GM12878 (cell line): ENCODE results near the gene OR2V1. TPM values are rescaled to one million over a fixed set of nuclear protein-coding genes. Genes with fewer than 3 reads are reported as not detected.

Experiments
- ATAC-seq: fragments of 200-7000 bp; cut with Tn5 transposase; 3 replicates; pipeline ENCODE4 v1.9.1; 2020; ENCODE audit warnings: mild to moderate bottlenecking, moderate library complexity
- BruUV-seq: library from RNA; stranded (reverse); fragments of 400-500 nt; replicated peaks from 2 replicates; lab custom pipeline; 2021; lab: Mats Ljungman, UMichigan
- CTCF ChIA-PET: fragments of 300-600 bp; sonication (Branson Sonifier 250); formaldehyde crosslinking; extraction: SDS; loops from one replicate; lab custom pipeline; 2021; ENCODE audit warnings: inconsistent platforms; lab: Yijun Ruan, JAX
- POLR2A ChIA-PET: fragments of 350-600 bp; formaldehyde crosslinking; extraction: SDS; loops from one replicate; lab custom pipeline; 2021; ENCODE audit warnings: inconsistent platforms; lab: Charles Lee
- RAD21 ChIA-PET: fragments of 300-600 bp; sonication (Branson Sonifier 250); formaldehyde crosslinking; loops from one replicate; lab custom pipeline; 2023; ENCODE audit warnings: antibody characterized with exemption; ENCODE audit not compliant: unreplicated experiment; lab: Charles Lee
- SMC1A ChIA-PET: fragments of 300-600 bp; sonication (Branson Sonifier 250); formaldehyde crosslinking; loops from one replicate; lab custom pipeline; 2023; ENCODE audit not compliant: unreplicated experiment, uncharacterized antibody; lab: Charles Lee
- DNase-seq: peaks from one replicate; pipeline ENCODE4 v3.0.0-alpha.2; 2011; ENCODE audit warnings: low read depth, low spot score
- FAIRE-seq: peaks from 3 replicates; lab custom pipeline; 2011; peaks lifted over from hg19 to GRCh38; lab: Jason Lieb, UNC
- H2AFZ ChIP-seq: 2 replicates; pipeline ENCODE4 v1.6.0; 2011; ENCODE audit warnings: low read depth, low read length, control low read depth; ENCODE audit not compliant: control insufficient read depth
- H3K27ac ChIP-seq: 2 replicates; pipeline ENCODE4 v1.5.1; 2011; ENCODE audit warnings: control low read depth; ENCODE audit not compliant: control insufficient read depth, insufficient read depth
- H3K27me3 ChIP-seq, 2 experiments: replicated peaks in 1 of 2; 2 replicates each; pipeline versions ENCODE4 v1.6.0 to v1.6.1; 2011; ENCODE audit warnings: low read length in 1 of 2; ENCODE audit not compliant: control insufficient read depth in 2 of 2, insufficient read depth in 2 of 2
- H3K36me3 ChIP-seq, 2 experiments: 2 replicates each; pipeline ENCODE4 v1.5.1; 2011; ENCODE audit warnings: low read length in 1 of 2; ENCODE audit not compliant: control insufficient read depth in 2 of 2, insufficient read depth in 2 of 2
- H3K4me1 ChIP-seq: 2 replicates; pipeline ENCODE4 v1.6.1; 2011; ENCODE audit warnings: mild to moderate bottlenecking, low read length, moderate library complexity, mixed read lengths; ENCODE audit not compliant: control insufficient read depth, insufficient read depth
- H3K4me2 ChIP-seq: 2 replicates; pipeline ENCODE4 v1.6.0; 2011; ENCODE audit warnings: control low read depth; ENCODE audit not compliant: control insufficient read depth, insufficient read depth
- H3K4me3 ChIP-seq: fragments of 200-600 bp; sonication (generic); 2 replicates; pipeline ENCODE4 v1.5.1; 2016
- H3K79me2 ChIP-seq: 2 replicates; pipeline ENCODE4 v1.6.0; 2011; ENCODE audit warnings: low read length; ENCODE audit not compliant: control insufficient read depth, insufficient read depth
- H3K9ac ChIP-seq: 2 replicates; pipeline ENCODE4 v1.8.0; 2011; ENCODE audit warnings: low read length, control low read depth, mixed read lengths; ENCODE audit not compliant: control insufficient read depth, insufficient read depth
- H3K9me3 ChIP-seq: replicated peaks from 3 replicates; pipeline ENCODE4 v1.5.1; 2011; ENCODE audit warnings: mild to moderate bottlenecking, low read length; ENCODE audit not compliant: control insufficient read depth, insufficient read depth
- H4K20me1 ChIP-seq: 2 replicates; pipeline ENCODE4 v1.6.0; 2011; ENCODE audit not compliant: control insufficient read depth, insufficient read depth
- NR2C2 ChIP-seq: IDR thresholded peaks from 2 replicates; pipeline ENCODE4 v1.6.1; 2011; ENCODE audit warnings: borderline replicate concordance, low read depth; ENCODE audit not compliant: control insufficient read depth, insufficient read length
- ZBTB33 ChIP-seq: fragments of 450-650 bp; IDR thresholded peaks from 2 replicates; pipeline ENCODE4 v1.6.1; 2017; ENCODE audit warnings: mild to moderate bottlenecking
- WGBS: methylation state at CpG from one replicate; pipeline ENCODE4 v1.1.6; 2016; ENCODE audit warnings: low lambda C conversion rate; ENCODE audit not compliant: insufficient replicate concordance, insufficient coverage; ENCODE audit errors: missing lambda C conversion rate; 5-methylcytosine and 5-hydroxymethylcytosine counted together
- in situ Hi-C: fragments of 300-500 bp; cut with MboI; formaldehyde crosslinking; loops from 9 replicates; pipeline ENCODE4 v1.14.3; 2018; ENCODE audit warnings: mixed read lengths
- intact Hi-C: fragments of 100-400 bp; cut with micrococcal nuclease; formaldehyde crosslinking; loops from one replicate; pipeline ENCODE4 v1.14.2; 2022; ENCODE audit not compliant: unreplicated experiment
- polyA plus RNA-seq, 11 experiments: library from polyadenylated mRNA; depleted of rRNA in 4 of 11; unstranded in 6 of 11; stranded (reverse) in 5 of 11; fragments of >200 nt; fragmentation: Nextera tagmentation in 4 of 11; fragmentation: Illumina TruSeq in 1 of 11; extraction: Ambion mirVana in 4 of 11; extraction: Trizol in 1 of 11; gene quantifications; 1 replicate in 1 of 11; 2 replicates in 10 of 11; pipeline versions ENCODE4 v1.2.1 to v1.2.3, GENCODE V29; 2011 to 2016; ENCODE audit warnings: inconsistent platforms in 2 of 11, missing spikeins in 2 of 11, low read depth in 1 of 11
- total RNA-seq, 4 experiments: library from RNA; depleted of rRNA in 3 of 4; stranded (reverse); fragments of >200 nt in 3 of 4; fragmentation: Illumina TruSeq in 1 of 4; extraction: Trizol in 1 of 4; gene quantifications; 2 replicates each; pipeline versions ENCODE4 v1.2.1 to v1.2.3, GENCODE V29; 2013 to 2021

The OR2V1 gene
- total and polyA plus RNA-seq, 10 of the 15 experiments (the other 5 are each of a cell fraction or from before 2014, with no cell fraction given) = 0.20 to 4.4 TPM; not detected in 8

- BruUV-seq = no TSS peak
- POLR2A ChIA-PET = interaction anchor here (0.9 to 2.7 kb wide), 2 partner anchors 19 to 353 kb away, joined by 3 to 20 read pairs; no protein-coding TSS in a partner anchor
- RAD21 ChIA-PET = interaction anchor here (1.0 to 1.3 kb wide), 4 partner anchors 20 to 52 kb away, joined by 3 to 8 read pairs (median 3); no protein-coding TSS in a partner anchor
- 43% methylated on average over 33 of the region's 33 CpGs for WGBS
- Histone ChIP-seq H3K9ac (no peak overlapping the region), H2AFZ (peak overlapping the region; percentile 13; the same call in 1 of the 2 replicates), H3K36me3 (no peaks in the 10 kb centered on the region), H3K79me2 (no peaks in the 10 kb centered on the region), H4K20me1 (no peaks in the 10 kb centered on the region), H3K4me2 (peak overlapping the region; percentile 52), H3K27ac (no peak overlapping the region), H3K9me3 (no peaks in the 10 kb centered on the region), H3K4me3 (peak overlapping the region; percentile 24; the same call in 1 of the 2 replicates), H3K4me1 (peaks cover 33% of the 10 kb centered on the region), H3K27me3 (no peaks in the 10 kb centered on the region)
- ATAC-seq (peak; percentile 26), DNase-seq (no peak), FAIRE-seq (no peak)
- CTCF ChIA-PET = interaction anchor here (0.6 to 4.5 kb wide), 12 partner anchors 10 to 362 kb away, joined by 3 to 37 read pairs (median 4); no protein-coding TSS in a partner anchor
- intact Hi-C loops (loop anchor here (5.0 kb wide), 1 partner anchor 363 kb away; no protein-coding TSS in a partner anchor), in situ Hi-C loops (no loop called here)
- SMC1A ChIA-PET = interaction anchor here (1.0 to 1.3 kb wide), 4 partner anchors 13 to 302 kb away, joined by 3 to 6 read pairs (median 4); partner anchors contain the start of gene TRIM41
- TF ChIP-seq NR2C2 = no peak
- TF ChIP-seq ZBTB33 = no peak
Measured at GRCh38 chr5:181170237-181170825, 39.4 kb upstream of the OR2V1 start.
